Mesenchymal stem cell (in vitro differentiated cells and primary cell): ENCODE data around the gene ABCE1.
A peak's percentile ranks its signal among the peaks of the same experiment; 100 is the strongest.

Experiments used
- DNase-seq: peaks from one replicate; pipeline ENCODE4 v3.0.0-alpha.2; 2013
- H2AFZ ChIP-seq: one replicate; pipeline ENCODE4 v1.6.1; 2013; ENCODE audit warnings: low read depth, mild to moderate bottlenecking, control low read depth, inconsistent platforms, low read length, moderate library complexity
- H2AK5ac ChIP-seq: 2 replicates; pipeline ENCODE4 v1.6.1; 2013; ENCODE audit warnings: low read length, moderate library complexity, mild to moderate bottlenecking, inconsistent platforms; ENCODE audit not compliant: severe bottlenecking
- H2BK120ac ChIP-seq: one replicate; pipeline ENCODE4 v1.6.1; 2013; ENCODE audit warnings: low read depth, mild to moderate bottlenecking, inconsistent platforms, low read length, moderate library complexity
- H2BK12ac ChIP-seq, 2 experiments: one replicate each; pipeline ENCODE4 v1.6.1; 2013; ENCODE audit warnings: inconsistent platforms in 2 of 2, low read length in 2 of 2, mild to moderate bottlenecking in 2 of 2, moderate library complexity in 2 of 2, control low read depth in 1 of 2
- H2BK15ac ChIP-seq: one replicate; pipeline ENCODE4 v1.6.1; 2013; ENCODE audit warnings: mild to moderate bottlenecking, low read depth, inconsistent platforms; ENCODE audit not compliant: poor library complexity, severe bottlenecking
- H2BK5ac ChIP-seq: 2 replicates; pipeline ENCODE4 v1.6.1; 2013; ENCODE audit warnings: low read depth, mild to moderate bottlenecking, low read length, control low read depth, inconsistent platforms; ENCODE audit not compliant: poor library complexity, severe bottlenecking
- H3K14ac ChIP-seq, 2 experiments: one replicate each; pipeline ENCODE4 v1.6.1; 2013; ENCODE audit warnings: inconsistent platforms in 2 of 2, low read length in 2 of 2, control low read depth in 1 of 2, mild to moderate bottlenecking in 1 of 2, moderate library complexity in 1 of 2
- H3K18ac ChIP-seq, 2 experiments: one replicate each; pipeline ENCODE4 v1.6.1; 2013; ENCODE audit warnings: inconsistent platforms in 2 of 2, low read length in 2 of 2, control low read depth in 1 of 2, low read depth in 1 of 2, mild to moderate bottlenecking in 1 of 2
- H3K23ac ChIP-seq, 2 experiments: one replicate each; pipeline ENCODE4 v1.6.1; 2013; ENCODE audit warnings: inconsistent platforms in 2 of 2, low read length in 2 of 2, mild to moderate bottlenecking in 2 of 2, moderate library complexity in 2 of 2, control low read depth in 1 of 2
- H3K27ac ChIP-seq: 2 replicates; pipeline ENCODE4 v1.5.1; 2013; ENCODE audit warnings: mild to moderate bottlenecking, moderate library complexity, low read length, control low read depth, inconsistent platforms; ENCODE audit not compliant: poor library complexity, severe bottlenecking
- H3K27me3 ChIP-seq, 2 experiments: 2 replicates each; pipeline versions ENCODE4 v1.6.1 to v1.7.0; 2013; ENCODE audit warnings: low read length in 2 of 2, mild to moderate bottlenecking in 2 of 2, moderate library complexity in 2 of 2, control low read depth in 1 of 2, inconsistent platforms in 1 of 2; ENCODE audit not compliant: control insufficient read depth in 1 of 2, insufficient read depth in 1 of 2
- H3K36me3 ChIP-seq, 2 experiments: 2 replicates each; pipeline versions ENCODE4 v1.6.1 to v1.7.0; 2013; ENCODE audit warnings: low read length in 2 of 2, control low read depth in 1 of 2, inconsistent platforms in 1 of 2, low read depth in 1 of 2, mild to moderate bottlenecking in 1 of 2; ENCODE audit not compliant: insufficient read depth in 2 of 2, control insufficient read depth in 1 of 2
- H3K4ac ChIP-seq, 2 experiments: one replicate each; pipeline ENCODE4 v1.6.1; 2013; ENCODE audit warnings: inconsistent platforms in 2 of 2, low read length in 2 of 2, mild to moderate bottlenecking in 2 of 2, moderate library complexity in 2 of 2, control low read depth in 1 of 2, low read depth in 1 of 2
- H3K4me1 ChIP-seq: 2 replicates; pipeline ENCODE4 v1.6.1; 2013; ENCODE audit warnings: low read depth, low read length, control low read depth; ENCODE audit not compliant: control insufficient read depth, insufficient read depth
- H3K4me2 ChIP-seq: 2 replicates; pipeline ENCODE4 v1.6.1; 2013; ENCODE audit warnings: low read length, mild to moderate bottlenecking, inconsistent platforms; ENCODE audit not compliant: poor library complexity, severe bottlenecking
- H3K4me3 ChIP-seq, 2 experiments: 2 replicates each; pipeline versions ENCODE4 v1.5.1 to v1.7.0; 2013; ENCODE audit warnings: low read length in 2 of 2, mild to moderate bottlenecking in 2 of 2, control low read depth in 1 of 2, low read depth in 1 of 2; ENCODE audit not compliant: insufficient read depth in 1 of 2
- H3K79me1 ChIP-seq: replicated peaks from 2 replicates; pipeline ENCODE4 v1.6.1; 2013; ENCODE audit warnings: mild to moderate bottlenecking, control low read depth, low read length, inconsistent platforms; ENCODE audit not compliant: poor library complexity, severe bottlenecking
- H3K9ac ChIP-seq: 2 replicates; pipeline ENCODE4 v1.7.0; 2013; ENCODE audit warnings: mild to moderate bottlenecking, low read length, moderate library complexity
- H3K9me3 ChIP-seq: 2 replicates; pipeline ENCODE4 v1.7.0; 2013; ENCODE audit warnings: mild to moderate bottlenecking, low read length; ENCODE audit not compliant: control insufficient read depth
- H4K8ac ChIP-seq: one replicate; pipeline ENCODE4 v1.6.1; 2013; ENCODE audit warnings: inconsistent platforms, mild to moderate bottlenecking, low read length, moderate library complexity
- H4K91ac ChIP-seq: one replicate; pipeline ENCODE4 v1.6.1; 2013; ENCODE audit warnings: mild to moderate bottlenecking, low read length, inconsistent platforms
- WGBS: methylation state at CpG from one replicate; pipeline ENCODE4 v1.1.7; 2013; ENCODE audit warnings: mixed read lengths; 5-methylcytosine and 5-hydroxymethylcytosine counted together

ABCE1 gene

GRCh38 chr4:145153904-145154298 is 55.8 kb downstream of the ABCE1 start:
- Histone ChIP-seq H3K4me2 (no peak overlapping the region), H3K36me3 (peaks cover 7 to 77% of the 10 kb centered on the region in 2 experiments), H3K27ac (no peak overlapping the region), H3K79me1 (peaks cover 16% of the 10 kb centered on the region), H2BK15ac (no peak overlapping the region), H2AFZ (no peak overlapping the region), H2BK5ac (no peak overlapping the region), H3K23ac (no peak overlapping the region), H3K9ac (no peak overlapping the region), H3K4me3 (no peak overlapping the region), H3K4me1 (no peaks in the 10 kb centered on the region), H4K91ac (no peak overlapping the region), H2BK12ac (no peak overlapping the region), H2BK120ac (no peak overlapping the region), H3K9me3 (no peaks in the 10 kb centered on the region), H3K14ac (no peak overlapping the region), H3K27me3 (no peaks in the 10 kb centered on the region), H3K18ac (no peak overlapping the region), H3K4ac (no peak overlapping the region), H4K8ac (no peak overlapping the region), H2AK5ac (no peak overlapping the region)
- WGBS, result no CpG with 5 or more reads among the region's 1 CpG
- no peak for DNase-seq

- WGBS, result 87% methylated on average over 1 of the region's 1 CpG
- H3K18ac ChIP-seq, result no peak overlapping the region
- no peaks in the 10 kb centered on the region for H3K9me3 ChIP-seq
- H3K79me1 ChIP-seq, result peaks cover 12% of the 10 kb centered on the region
- no peak overlapping the region for H2BK15ac ChIP-seq
- H3K4me3 ChIP-seq, result no peak overlapping the region
- H2BK5ac ChIP-seq, result no peak overlapping the region
- no peak overlapping the region for H3K23ac ChIP-seq
- H2BK12ac ChIP-seq, result no peak overlapping the region
- DNase-seq, result peak; percentile 49
- no peaks in the 10 kb centered on the region for H3K4me1 ChIP-seq
- H3K9ac ChIP-seq, result no peak overlapping the region
- no peak overlapping the region for H3K27ac ChIP-seq
- peaks cover 4 to 76% of the 10 kb centered on the region in 2 experiments for H3K36me3 ChIP-seq
- H3K4ac ChIP-seq, result no peak overlapping the region
- H2BK120ac ChIP-seq, result no peak overlapping the region
- H3K27me3 ChIP-seq, result no peaks in the 10 kb centered on the region
- H2AFZ ChIP-seq, result no peak overlapping the region
- no peak overlapping the region for H4K8ac ChIP-seq
- no peak overlapping the region for H2AK5ac ChIP-seq
- H3K14ac ChIP-seq, result no peak overlapping the region
- no peak overlapping the region for H3K4me2 ChIP-seq
- H4K91ac ChIP-seq, result no peak overlapping the region
These were observed 56.5 kb downstream of the ABCE1 start for GRCh38 chr4:145154573-145154972.

- no peak overlapping the region for H2BK12ac ChIP-seq
- no CpG with 5 or more reads among the region's 2 CpGs for WGBS
- H4K91ac ChIP-seq, result no peak overlapping the region
- H4K8ac ChIP-seq, result no peak overlapping the region
- H3K23ac ChIP-seq, result no peak overlapping the region
- H3K36me3 ChIP-seq, result peaks cover 4 to 72% of the 10 kb centered on the region in 2 experiments
- no peak overlapping the region for H3K14ac ChIP-seq
- no peak overlapping the region for H2AFZ ChIP-seq
- H3K4me1 ChIP-seq, result no peaks in the 10 kb centered on the region
- H3K79me1 ChIP-seq, result peaks cover 11% of the 10 kb centered on the region
- DNase-seq, result no peak
- H3K4me3 ChIP-seq, result no peak overlapping the region
- H2AK5ac ChIP-seq, result no peak overlapping the region
- H3K9ac ChIP-seq, result no peak overlapping the region
- H3K9me3 ChIP-seq, result no peaks in the 10 kb centered on the region
- no peak overlapping the region for H3K18ac ChIP-seq
- no peak overlapping the region for H3K27ac ChIP-seq
- no peak overlapping the region for H2BK15ac ChIP-seq
- no peak overlapping the region for H2BK5ac ChIP-seq
- H3K4me2 ChIP-seq, result no peak overlapping the region
- H3K27me3 ChIP-seq, result no peaks in the 10 kb centered on the region
- H2BK120ac ChIP-seq, result no peak overlapping the region
- H3K4ac ChIP-seq, result no peak overlapping the region
These were observed 57.3 kb downstream of the ABCE1 start for GRCh38 chr4:145155268-145155870.

DNA sequence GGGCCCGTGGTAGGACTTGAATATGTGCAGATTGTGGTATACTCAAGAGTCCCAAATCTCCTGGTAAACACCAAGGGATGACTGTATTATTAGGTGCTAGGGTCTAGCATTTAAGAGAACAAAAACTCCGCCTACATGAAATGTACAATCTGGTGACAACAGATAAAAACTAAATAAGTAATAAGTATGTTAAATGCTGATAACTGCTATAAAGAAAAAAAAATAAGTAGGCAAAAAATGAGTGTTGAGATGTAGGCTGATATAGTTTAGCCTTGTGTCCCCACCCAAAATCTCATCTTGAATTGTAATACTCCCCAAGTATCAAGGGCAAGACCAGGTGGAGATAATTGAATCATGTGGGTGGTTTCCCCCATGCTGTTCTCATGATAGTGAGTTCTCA is 58.9 kb downstream of the ABCE1 start:
- Histone ChIP-seq H3K23ac (no peak overlapping the region), H2AK5ac (no peak overlapping the region), H3K9me3 (no peaks in the 10 kb centered on the region), H3K4me3 (no peak overlapping the region), H3K14ac (no peak overlapping the region), H4K8ac (no peak overlapping the region), H3K79me1 (peaks cover 8% of the 10 kb centered on the region), H3K36me3 (peaks cover 11 to 70% of the 10 kb centered on the region in 2 experiments), H4K91ac (no peak overlapping the region), H3K4me1 (no peaks in the 10 kb centered on the region), H2BK5ac (no peak overlapping the region), H2BK120ac (no peak overlapping the region), H2BK12ac (no peak overlapping the region), H2BK15ac (no peak overlapping the region), H3K27ac (no peak overlapping the region), H3K9ac (no peak overlapping the region), H3K27me3 (no peaks in the 10 kb centered on the region), H3K4ac (no peak overlapping the region), H2AFZ (no peak overlapping the region), H3K4me2 (no peak overlapping the region), H3K18ac (no peak overlapping the region)
- WGBS, result 100% methylated on average over 1 of the region's 2 CpGs
- no peak for DNase-seq
